Urinary bladder (tissue), 4 donors: Measurements from ENCODE around the gene SH3RF3. TPM values are rescaled to one million over a fixed set of nuclear protein-coding genes. Genes with fewer than 3 reads are reported as not detected.

Experiments used
- DNase-seq: peaks from one replicate; pipeline ENCODE4 v3.0.0-alpha.2; 2015; ENCODE audit errors: extremely low spot score
- H3K27ac ChIP-seq: one replicate; pipeline ENCODE4 v1.5.1; 2013; ENCODE audit warnings: low read depth, mild to moderate bottlenecking, moderate library complexity
- H3K36me3 ChIP-seq: one replicate; pipeline ENCODE4 v1.6.1; 2013; ENCODE audit warnings: mild to moderate bottlenecking, moderate library complexity; ENCODE audit not compliant: insufficient read depth
- H3K4me1 ChIP-seq: one replicate; pipeline ENCODE4 v1.6.1; 2013; ENCODE audit warnings: mild to moderate bottlenecking, moderate library complexity; ENCODE audit not compliant: insufficient read depth
- H3K4me3 ChIP-seq: one replicate; pipeline ENCODE4 v1.5.1; 2013; ENCODE audit warnings: low read depth, low read length
- WGBS: extraction: QIAGEN DNeasy Blood & Tissue Kit; methylation state at CpG from one replicate; pipeline ENCODE4 v1.1.7; 2013; 5-methylcytosine and 5-hydroxymethylcytosine counted together
- polyA plus RNA-seq: library from polyadenylated mRNA; stranded (reverse); fragments of 200-250 nt; gene quantifications from one replicate; pipeline ENCODE4 v1.2.3, GENCODE V29; 2013
- total RNA-seq: library from RNA; depleted of rRNA; stranded (reverse); fragments of >200 nt; gene quantifications from one replicate; pipeline ENCODE4 v1.2.3, GENCODE V29; 2014
- donor health status: healthy with polysubstance abuse.
- donor health status: healthy.

The SH3RF3 gene
- total and polyA plus RNA-seq, 2 donors = 3.6 to 12.6 TPM

DNA sequence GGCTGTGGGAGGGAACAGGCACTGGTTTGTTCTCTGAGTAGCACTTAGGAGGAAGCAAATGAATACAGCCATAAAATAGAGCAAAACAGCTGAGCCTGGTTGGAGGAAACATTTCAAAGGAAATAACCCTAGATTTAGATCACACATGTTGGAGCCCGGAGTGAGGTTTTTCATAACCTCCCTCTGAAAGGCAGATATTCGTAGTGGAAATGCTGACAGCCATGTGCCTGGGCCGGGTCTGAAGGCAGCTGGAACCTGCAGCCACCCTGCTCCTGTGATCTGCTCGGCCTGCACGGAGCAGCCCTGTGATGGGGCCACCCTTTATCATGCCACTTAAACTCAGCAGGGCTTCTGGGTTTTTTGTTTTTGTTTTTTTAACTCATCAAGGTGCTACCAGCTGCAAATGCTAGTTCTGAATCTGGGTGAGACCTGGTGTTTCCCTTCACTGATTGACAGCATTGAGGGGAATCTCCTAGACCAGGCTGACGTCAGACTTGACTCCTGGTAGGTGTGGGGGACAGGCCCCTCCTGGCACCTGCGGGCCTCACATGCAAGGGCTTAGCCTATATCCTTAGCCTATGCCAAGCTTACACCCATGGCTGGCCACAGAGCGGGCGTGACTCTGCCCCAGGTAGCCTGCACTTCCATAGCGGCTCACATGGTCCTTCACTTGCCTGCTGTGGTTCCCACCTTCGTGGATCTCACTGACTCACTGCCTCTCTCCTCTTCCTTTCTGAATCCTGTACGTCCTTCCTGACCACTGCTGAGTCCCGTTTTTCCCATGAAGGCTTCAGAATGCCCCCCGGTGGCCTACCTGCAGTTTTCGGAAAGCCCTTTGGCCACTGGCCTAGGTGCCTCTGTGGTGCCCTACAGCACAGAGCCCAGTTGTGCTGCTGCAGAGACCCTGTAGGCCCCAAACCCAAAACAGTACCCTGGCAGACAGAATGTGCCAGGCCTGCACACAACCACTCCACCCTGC, 267.5 kb downstream of the SH3RF3 start:
- Histone ChIP-seq H3K4me3 (no peak overlapping the region), H3K27ac (no peak overlapping the region), H3K36me3 (no peaks in the 10 kb centered on the region), H3K4me1 (no peaks in the 10 kb centered on the region)
- WGBS = 74% methylated on average over 15 of the region's 15 CpGs
- no peak for DNase-seq

DNA sequence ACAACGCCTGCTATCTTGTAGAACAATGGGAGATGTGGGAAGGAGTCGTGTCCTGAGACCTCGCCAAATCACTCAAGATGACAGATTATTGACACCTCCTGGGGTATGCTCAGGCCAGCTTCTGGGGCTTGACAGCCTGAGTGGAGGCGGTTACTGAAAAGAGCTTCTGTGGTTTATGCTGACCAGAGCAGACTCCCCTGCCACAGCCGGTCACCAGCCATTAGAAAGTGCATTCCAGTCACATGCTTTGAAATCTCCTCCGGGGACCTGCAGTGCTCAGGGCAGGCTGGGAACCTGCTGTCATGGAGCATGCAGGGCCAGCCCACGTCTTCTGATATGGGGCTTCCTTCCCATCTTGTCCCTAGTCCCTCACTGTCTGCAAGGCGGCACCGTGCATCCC, 268.9 kb downstream of the SH3RF3 start:
- H3K4me3 ChIP-seq = no peak overlapping the region
- no peak for DNase-seq
- H3K36me3 ChIP-seq = no peaks in the 10 kb centered on the region
- no peaks in the 10 kb centered on the region for H3K4me1 ChIP-seq
- 92% methylated on average over 9 of the region's 9 CpGs for WGBS
- H3K27ac ChIP-seq = no peak overlapping the region

- no peak overlapping the region for H3K27ac ChIP-seq
- H3K4me3 ChIP-seq = no peak overlapping the region
- WGBS = 97% methylated on average over 22 of the region's 22 CpGs
- no peaks in the 10 kb centered on the region for H3K36me3 ChIP-seq
- DNase-seq = no peak
- H3K4me1 ChIP-seq = no peaks in the 10 kb centered on the region
These were observed 269.5 kb downstream of the SH3RF3 start for GRCh38 chr2:109398366-109399015.

DNA sequence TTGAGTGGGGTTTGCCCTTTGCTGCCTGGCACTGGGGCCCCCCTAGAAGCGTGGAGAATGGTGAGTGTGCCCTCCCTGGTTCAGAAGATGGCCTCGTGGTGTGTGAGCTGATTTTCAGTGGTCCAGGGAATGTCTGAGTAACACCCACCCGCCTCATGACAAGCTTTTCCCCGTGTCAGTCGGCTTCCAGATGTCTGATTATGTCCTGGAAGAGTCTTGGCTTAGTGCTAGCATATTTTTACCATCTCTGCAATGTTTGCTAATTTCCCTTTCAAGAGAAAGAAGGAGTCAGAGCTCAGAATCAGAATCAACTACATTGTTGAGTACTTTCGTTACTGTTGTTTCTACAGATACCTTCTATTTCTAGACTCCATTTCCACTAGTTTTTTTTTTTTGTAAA, 270.1 kb downstream of the SH3RF3 start:
- Histone ChIP-seq H3K4me3 (no peak overlapping the region), H3K36me3 (no peaks in the 10 kb centered on the region), H3K27ac (no peak overlapping the region), H3K4me1 (no peaks in the 10 kb centered on the region)
- 70% methylated on average over 6 of the region's 6 CpGs for WGBS
- no peak for DNase-seq

DNA sequence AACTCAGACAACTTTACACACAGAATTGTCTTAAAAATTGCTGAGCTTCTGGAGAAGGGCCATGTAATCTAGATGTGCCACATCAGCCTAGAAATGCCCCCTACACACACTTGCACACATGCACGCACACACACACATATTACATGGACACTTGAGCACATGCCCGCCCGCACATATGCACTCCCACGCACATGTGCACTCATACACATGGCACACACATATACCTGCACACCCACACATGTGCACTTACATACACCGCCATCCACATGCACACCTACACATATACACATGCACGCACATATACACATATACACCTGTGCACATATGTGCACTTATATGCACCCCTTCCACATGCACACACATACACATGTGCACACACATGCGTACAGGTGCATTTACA, 271.1 kb downstream of the SH3RF3 start:
- 98% methylated on average over 7 of the region's 7 CpGs for WGBS
- Histone ChIP-seq H3K4me1 (no peaks in the 10 kb centered on the region), H3K4me3 (no peak overlapping the region), H3K27ac (no peak overlapping the region), H3K36me3 (no peaks in the 10 kb centered on the region)
- DNase-seq = no peak

GRCh38 chr2:109401370-109401769, 272.4 kb downstream of the SH3RF3 start:
- Histone ChIP-seq H3K4me1 (no peaks in the 10 kb centered on the region), H3K4me3 (no peak overlapping the region), H3K27ac (no peak overlapping the region), H3K36me3 (no peaks in the 10 kb centered on the region)
- no peak for DNase-seq
- WGBS = 81% methylated on average over 3 of the region's 3 CpGs

- Histone ChIP-seq H3K36me3 (no peaks in the 10 kb centered on the region), H3K27ac (no peak overlapping the region), H3K4me1 (no peaks in the 10 kb centered on the region), H3K4me3 (no peak overlapping the region)
- WGBS = 90% methylated on average over 8 of the region's 8 CpGs
- DNase-seq = no peak
These were observed 273.2 kb downstream of the SH3RF3 start for GRCh38 chr2:109402180-109402579.

DNA sequence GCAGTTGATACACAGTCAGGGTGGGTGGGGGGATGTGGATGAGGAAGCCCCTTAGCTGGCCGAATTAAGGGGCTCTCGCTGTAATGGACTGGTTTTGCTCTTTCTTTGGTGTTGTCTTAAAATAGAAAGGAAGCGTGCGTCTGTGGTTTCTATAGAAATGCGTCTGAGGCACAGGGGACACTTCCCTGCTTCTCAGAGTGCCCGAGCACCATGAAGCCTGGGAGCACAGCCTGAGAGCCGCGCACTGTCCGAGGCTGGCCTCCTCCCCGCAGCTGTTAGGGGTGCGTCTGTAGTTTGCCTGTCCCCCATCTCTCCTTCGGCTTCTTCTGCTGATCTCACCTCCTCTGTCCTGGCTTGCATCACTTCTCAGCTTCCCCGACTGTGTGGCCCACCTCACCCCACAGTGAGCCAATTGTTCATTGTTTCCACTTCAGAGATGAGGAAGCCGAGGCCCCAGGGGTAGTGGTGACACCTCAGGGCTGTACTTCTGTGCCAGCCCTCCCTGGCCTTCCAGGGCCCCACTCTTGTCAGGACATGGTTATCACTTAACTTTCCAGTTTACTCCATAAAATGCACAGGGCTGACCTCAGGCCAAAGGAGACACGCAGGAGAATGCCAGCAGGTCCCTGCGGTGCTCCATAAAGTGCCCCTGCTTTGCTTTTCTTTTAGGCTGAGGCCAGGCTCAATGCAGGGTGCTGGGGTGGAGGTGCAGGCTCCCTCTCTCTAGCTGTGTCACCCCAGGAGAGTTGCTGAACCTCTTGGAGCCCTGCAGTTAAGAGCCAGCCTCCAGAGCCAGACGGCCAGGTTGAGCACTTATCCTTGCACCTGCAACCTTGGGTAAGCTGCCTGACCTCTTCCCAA, 274.2 kb downstream of the SH3RF3 start:
- Histone ChIP-seq H3K4me3 (no peak overlapping the region), H3K27ac (no peak overlapping the region), H3K36me3 (no peaks in the 10 kb centered on the region), H3K4me1 (no peaks in the 10 kb centered on the region)
- WGBS = 82% methylated on average over 17 of the region's 17 CpGs
- no peak for DNase-seq

GRCh38 chr2:109403841-109404201, 274.8 kb downstream of the SH3RF3 start:
- DNase-seq = no peak
- no peaks in the 10 kb centered on the region for H3K36me3 ChIP-seq
- 98% methylated on average over 5 of the region's 5 CpGs for WGBS

DNA sequence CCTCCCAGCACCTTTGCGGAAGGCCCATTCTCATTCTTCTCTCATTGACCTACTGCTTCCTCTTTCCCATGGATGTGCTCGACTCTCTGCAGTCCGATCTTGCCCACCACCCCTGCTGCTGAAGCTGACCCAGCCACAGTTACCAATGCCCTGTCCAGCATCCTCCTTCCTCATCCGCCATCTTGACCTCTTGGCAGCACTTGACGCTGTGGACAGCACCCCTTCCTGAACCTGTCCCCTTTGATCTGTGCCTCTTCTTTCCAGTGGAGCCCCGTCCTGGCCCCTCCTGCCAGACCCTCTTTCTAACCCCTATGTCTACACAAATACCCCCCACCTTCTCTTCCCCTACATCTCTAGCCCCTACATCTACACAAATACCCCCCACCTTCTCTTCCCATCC, 275.7 kb downstream of the SH3RF3 start:
- 97% methylated on average over 6 of the region's 6 CpGs for WGBS
- Histone ChIP-seq H3K27ac (no peak overlapping the region), H3K4me1 (no peaks in the 10 kb centered on the region), H3K36me3 (no peaks in the 10 kb centered on the region), H3K4me3 (no peak overlapping the region)
- no peak for DNase-seq

More at GRCh38 chr2:109403841-109404201, 274.8 kb downstream of the SH3RF3 start:
- Histone ChIP-seq H3K4me3 (no peak overlapping the region), H3K27ac (no peak overlapping the region), H3K4me1 (no peaks in the 10 kb centered on the region)

GRCh38 chr2:109405873-109406272, 276.9 kb downstream of the SH3RF3 start:
- DNase-seq = no peak
- Histone ChIP-seq H3K4me1 (no peaks in the 10 kb centered on the region), H3K4me3 (no peak overlapping the region), H3K36me3 (no peaks in the 10 kb centered on the region), H3K27ac (no peak overlapping the region)
- 96% methylated on average over 10 of the region's 10 CpGs for WGBS

- no peaks in the 10 kb centered on the region for H3K4me1 ChIP-seq
- no peaks in the 10 kb centered on the region for H3K36me3 ChIP-seq
- 79% methylated on average over 8 of the region's 8 CpGs for WGBS
- no peak overlapping the region for H3K27ac ChIP-seq
- no peak for DNase-seq
- H3K4me3 ChIP-seq = no peak overlapping the region
These were observed 277.3 kb downstream of the SH3RF3 start for GRCh38 chr2:109406301-109406700.

GRCh38 chr2:109407276-109408042, 278.5 kb downstream of the SH3RF3 start:
- H3K4me1 ChIP-seq = no peaks in the 10 kb centered on the region
- H3K27ac ChIP-seq = no peak overlapping the region
- no peaks in the 10 kb centered on the region for H3K36me3 ChIP-seq
- WGBS = 86% methylated on average over 7 of the region's 7 CpGs
- DNase-seq = no peak
- no peak overlapping the region for H3K4me3 ChIP-seq
